ENCODE data around the gene MACROD1.

DNA sequence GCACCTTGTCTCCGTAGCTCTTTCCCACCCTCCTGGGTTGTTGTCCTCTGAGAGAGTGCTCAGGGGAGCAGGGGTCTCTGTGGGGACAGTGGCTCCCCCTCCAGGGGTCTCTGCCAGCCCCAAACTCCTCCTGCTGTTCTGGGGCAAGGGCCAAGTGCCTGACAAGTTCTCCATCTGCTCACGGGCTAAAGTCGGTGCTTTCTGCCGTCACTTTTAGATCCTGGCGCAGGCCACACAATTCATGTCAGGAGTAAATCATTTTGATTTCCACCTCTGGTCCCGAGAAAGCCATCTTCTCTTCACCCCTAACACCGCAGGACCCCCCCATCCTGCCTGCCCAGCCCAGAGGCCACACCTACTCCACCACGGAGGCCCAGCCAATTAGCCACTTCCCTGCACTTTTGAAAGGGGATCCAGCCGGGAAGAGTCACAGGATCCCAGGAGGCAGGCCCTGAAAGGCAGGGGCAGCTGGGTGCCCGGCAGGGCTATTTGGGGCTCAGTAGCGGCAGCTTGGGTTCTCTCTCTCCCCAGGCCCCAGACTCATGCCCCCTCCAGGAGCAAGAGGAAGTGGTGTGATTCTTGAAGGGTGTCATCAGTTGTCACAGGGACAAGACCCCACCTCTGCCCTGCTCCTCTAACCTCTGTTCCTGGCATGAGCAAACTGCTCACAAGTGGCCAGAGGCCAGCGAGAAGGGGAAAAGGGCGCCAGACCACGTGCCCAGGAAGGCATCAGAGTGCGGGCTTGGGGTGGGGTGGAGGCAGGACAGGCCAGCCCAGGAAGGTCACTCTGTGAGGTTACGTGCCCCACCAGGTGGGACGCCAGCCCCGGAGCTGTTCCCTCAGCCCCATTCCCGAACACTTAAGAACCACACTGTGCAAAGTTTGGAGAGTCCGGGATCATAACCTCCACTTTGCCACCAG lies 1.3 kb downstream of the MACROD1 start:
- TF ChIP-seq POLR2AphosphoS5 (IDR thresholded peaks at IDR 0.05): no peak
- TF ChIP-seq, protein P1, sequence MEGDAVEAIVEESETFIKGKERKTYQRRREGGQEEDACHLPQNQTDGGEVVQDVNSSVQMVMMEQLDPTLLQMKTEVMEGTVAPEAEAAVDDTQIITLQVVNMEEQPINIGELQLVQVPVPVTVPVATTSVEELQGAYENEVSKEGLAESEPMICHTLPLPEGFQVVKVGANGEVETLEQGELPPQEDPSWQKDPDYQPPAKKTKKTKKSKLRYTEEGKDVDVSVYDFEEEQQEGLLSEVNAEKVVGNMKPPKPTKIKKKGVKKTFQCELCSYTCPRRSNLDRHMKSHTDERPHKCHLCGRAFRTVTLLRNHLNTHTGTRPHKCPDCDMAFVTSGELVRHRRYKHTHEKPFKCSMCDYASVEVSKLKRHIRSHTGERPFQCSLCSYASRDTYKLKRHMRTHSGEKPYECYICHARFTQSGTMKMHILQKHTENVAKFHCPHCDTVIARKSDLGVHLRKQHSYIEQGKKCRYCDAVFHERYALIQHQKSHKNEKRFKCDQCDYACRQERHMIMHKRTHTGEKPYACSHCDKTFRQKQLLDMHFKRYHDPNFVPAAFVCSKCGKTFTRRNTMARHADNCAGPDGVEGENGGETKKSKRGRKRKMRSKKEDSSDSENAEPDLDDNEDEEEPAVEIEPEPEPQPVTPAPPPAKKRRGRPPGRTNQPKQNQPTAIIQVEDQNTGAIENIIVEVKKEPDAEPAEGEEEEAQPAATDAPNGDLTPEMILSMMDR (IDR thresholded peaks at IDR 0.05): no peak

Measured in prostate gland (tissue), 2 donors.